Nephron (organoid): Measurements from ENCODE around the gene HLTF.

Experiments
- H3K27ac Mint-ChIP-seq, 3 experiments: 2 replicates each; pipeline ENCODE4 v1.8.0; 2020; ENCODE audit warnings: mixed read lengths in 3 of 3, mild to moderate bottlenecking in 2 of 3, moderate library complexity in 1 of 3
- H3K27me3 Mint-ChIP-seq: 2 replicates; pipeline ENCODE4 v1.8.0; 2021; ENCODE audit warnings: low read depth, mild to moderate bottlenecking, moderate library complexity, mixed read lengths
- H3K36me3 Mint-ChIP-seq: 2 replicates; pipeline ENCODE4 v1.8.0; 2020; ENCODE audit warnings: low read depth, mixed read lengths
- H3K4me1 Mint-ChIP-seq: 2 replicates; pipeline ENCODE4 v1.8.0; 2020; ENCODE audit warnings: mixed read lengths
- H3K4me3 Mint-ChIP-seq, 3 experiments: 2 replicates each; pipeline ENCODE4 v1.8.0; 2020; ENCODE audit warnings: mild to moderate bottlenecking in 3 of 3, mixed read lengths in 3 of 3, moderate library complexity in 2 of 3
- H3K9me3 Mint-ChIP-seq: 2 replicates; pipeline ENCODE4 v1.8.0; 2020; ENCODE audit warnings: mixed read lengths
- TF ChIP-seq, protein P1 (sequence below), 3 experiments: fragments of 200-600 bp; sonication (generic); IDR thresholded peaks; one replicate each; pipeline ENCODE4 v1.5.0; 2021; ENCODE audit warnings: antibody characterized with exemption in 3 of 3; ENCODE audit not compliant: unreplicated experiment in 3 of 3

The HLTF gene

DNA sequence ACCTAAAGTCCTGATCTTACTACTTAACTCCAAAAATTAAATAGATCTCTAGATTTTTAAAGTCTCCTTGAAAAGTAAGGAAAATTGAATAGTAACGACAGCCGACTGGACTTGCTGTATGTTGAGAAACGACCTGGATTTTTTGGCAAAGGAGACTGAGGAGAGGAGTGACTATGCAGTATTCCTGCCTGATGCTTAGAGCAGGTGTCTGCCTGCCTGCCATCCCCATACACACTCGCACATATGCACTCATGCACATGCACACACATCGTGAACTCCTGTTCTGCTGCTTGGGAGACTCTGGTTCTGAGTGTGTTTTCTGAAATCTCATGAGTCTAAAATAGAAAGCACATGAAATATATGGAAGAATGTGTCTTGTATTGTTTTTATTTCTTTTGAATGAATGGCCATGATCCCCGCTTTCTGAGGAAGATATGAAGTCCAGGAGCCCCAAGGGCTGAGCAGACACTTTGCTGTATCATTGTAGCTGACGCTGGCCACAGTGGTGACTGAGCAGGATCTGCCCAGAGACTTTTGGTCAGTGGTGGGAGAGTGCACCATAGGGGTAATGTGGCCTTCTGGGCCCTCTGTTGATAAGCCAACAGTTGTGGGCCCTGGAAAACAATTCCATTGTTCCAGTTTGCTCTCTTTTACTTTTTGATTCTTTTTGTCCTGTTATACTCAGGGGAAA lies 78.6 kb downstream of the HLTF start:
- Mint-ChIP-seq H3K9me3 (no peaks in the 10 kb centered on the region), H3K27ac (no peak overlapping the region), H3K4me1 (peaks cover 16% of the 10 kb centered on the region), H3K36me3 (peaks cover 28% of the 10 kb centered on the region), H3K4me3 (no peak overlapping the region), H3K27me3 (no peaks in the 10 kb centered on the region)
- TF ChIP-seq, protein P1, sequence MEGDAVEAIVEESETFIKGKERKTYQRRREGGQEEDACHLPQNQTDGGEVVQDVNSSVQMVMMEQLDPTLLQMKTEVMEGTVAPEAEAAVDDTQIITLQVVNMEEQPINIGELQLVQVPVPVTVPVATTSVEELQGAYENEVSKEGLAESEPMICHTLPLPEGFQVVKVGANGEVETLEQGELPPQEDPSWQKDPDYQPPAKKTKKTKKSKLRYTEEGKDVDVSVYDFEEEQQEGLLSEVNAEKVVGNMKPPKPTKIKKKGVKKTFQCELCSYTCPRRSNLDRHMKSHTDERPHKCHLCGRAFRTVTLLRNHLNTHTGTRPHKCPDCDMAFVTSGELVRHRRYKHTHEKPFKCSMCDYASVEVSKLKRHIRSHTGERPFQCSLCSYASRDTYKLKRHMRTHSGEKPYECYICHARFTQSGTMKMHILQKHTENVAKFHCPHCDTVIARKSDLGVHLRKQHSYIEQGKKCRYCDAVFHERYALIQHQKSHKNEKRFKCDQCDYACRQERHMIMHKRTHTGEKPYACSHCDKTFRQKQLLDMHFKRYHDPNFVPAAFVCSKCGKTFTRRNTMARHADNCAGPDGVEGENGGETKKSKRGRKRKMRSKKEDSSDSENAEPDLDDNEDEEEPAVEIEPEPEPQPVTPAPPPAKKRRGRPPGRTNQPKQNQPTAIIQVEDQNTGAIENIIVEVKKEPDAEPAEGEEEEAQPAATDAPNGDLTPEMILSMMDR (IDR thresholded peaks at IDR 0.05; ENCODE audit: unreplicated experiment in 3 of 3), result no peak

DNA sequence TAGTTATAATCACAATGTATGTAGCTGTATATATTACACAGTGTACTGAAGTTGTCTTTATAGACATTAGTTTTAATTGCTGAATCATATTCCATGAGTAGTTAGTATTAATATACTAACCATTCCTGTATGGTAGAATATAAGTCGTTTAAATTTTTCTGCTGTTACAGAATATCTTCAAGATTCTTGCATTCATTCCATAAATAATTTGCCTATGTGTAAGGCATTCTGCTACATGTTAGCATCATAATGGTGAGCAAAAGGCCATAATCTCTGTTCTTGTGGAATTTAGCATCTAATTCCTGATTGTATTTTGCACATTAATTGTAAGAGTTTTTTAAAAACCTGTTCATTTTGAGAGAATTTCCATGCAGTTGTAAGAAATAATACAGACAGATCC lies 80.9 kb downstream of the HLTF start:
- no peaks in the 10 kb centered on the region for H3K27me3 Mint-ChIP-seq
- no peak overlapping the region for H3K27ac Mint-ChIP-seq
- peaks cover 18% of the 10 kb centered on the region for H3K36me3 Mint-ChIP-seq
- no peak overlapping the region for H3K4me3 Mint-ChIP-seq
- peaks cover 14% of the 10 kb centered on the region for H3K4me1 Mint-ChIP-seq
- TF ChIP-seq, protein P1 (IDR thresholded peaks at IDR 0.05; ENCODE audit: unreplicated experiment in 3 of 3), result no peak
- no peaks in the 10 kb centered on the region for H3K9me3 Mint-ChIP-seq

GRCh38 chr3:149004622-149005021 lies 81.7 kb downstream of the HLTF start:
- Mint-ChIP-seq H3K9me3 (no peaks in the 10 kb centered on the region), H3K27ac (no peak overlapping the region), H3K27me3 (no peaks in the 10 kb centered on the region), H3K36me3 (peaks cover 13% of the 10 kb centered on the region), H3K4me3 (no peak overlapping the region), H3K4me1 (peaks cover 15% of the 10 kb centered on the region)
- TF ChIP-seq, protein P1 (IDR thresholded peaks at IDR 0.05; ENCODE audit: unreplicated experiment in 3 of 3), result no peak

DNA sequence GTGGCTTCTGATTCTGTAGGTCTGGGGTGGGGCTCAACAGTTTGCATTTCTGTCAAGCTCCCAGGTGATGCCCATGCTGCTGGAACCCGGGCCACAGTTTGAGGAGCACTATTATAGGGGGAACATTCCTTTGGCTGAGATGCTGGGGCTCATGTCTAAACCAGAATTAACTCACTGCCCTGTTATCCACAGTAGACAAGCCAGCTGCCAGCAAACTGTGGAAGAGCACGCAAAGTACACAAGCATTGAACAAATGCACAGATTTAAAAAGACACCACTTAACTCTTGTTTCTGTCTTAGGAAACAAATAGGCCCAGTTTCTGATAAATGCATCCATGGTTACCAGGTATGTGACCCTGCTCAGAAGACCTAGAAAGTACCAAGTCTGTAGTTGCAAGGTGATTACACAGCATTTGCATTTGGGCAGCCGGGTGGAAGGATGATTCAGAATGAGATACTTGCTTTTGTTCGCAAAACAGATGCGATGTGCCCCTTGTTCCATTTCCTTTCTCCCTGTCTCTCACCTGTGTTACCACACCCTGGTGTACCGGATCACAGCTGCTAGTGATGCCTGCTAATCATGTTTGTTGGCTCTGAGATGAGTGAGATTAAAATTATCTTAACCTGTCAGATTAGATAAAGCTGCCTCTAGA lies 82.6 kb downstream of the HLTF start:
- H3K27me3 Mint-ChIP-seq, result no peaks in the 10 kb centered on the region
- no peak overlapping the region for H3K27ac Mint-ChIP-seq
- peaks cover 10% of the 10 kb centered on the region for H3K36me3 Mint-ChIP-seq
- TF ChIP-seq, protein P1 (IDR thresholded peaks at IDR 0.05; ENCODE audit: unreplicated experiment in 3 of 3), result no peak
- no peaks in the 10 kb centered on the region for H3K9me3 Mint-ChIP-seq
- H3K4me1 Mint-ChIP-seq, result peaks cover 16% of the 10 kb centered on the region
- no peak overlapping the region for H3K4me3 Mint-ChIP-seq

DNA sequence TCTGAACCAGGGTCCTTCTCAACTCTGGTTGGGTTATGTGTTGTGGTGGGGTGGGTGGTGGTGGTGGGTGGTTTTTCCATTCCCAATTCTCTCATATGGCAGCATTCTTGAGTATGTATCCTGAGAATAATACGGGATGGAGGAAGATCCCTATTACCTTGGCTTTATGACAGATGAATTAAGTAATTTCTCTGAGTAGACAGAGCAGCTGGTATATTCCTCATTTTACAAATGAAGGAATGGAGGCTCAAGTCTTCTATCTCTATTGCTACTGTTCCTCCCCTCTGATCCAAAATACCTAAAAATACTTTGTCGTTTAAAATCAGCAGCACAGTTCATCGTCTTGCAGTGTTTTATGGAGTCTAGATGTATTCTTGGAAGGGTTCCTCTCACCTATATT lies 84.6 kb downstream of the HLTF start:
- Mint-ChIP-seq H3K36me3 (peaks cover 5% of the 10 kb centered on the region), H3K27ac (no peak overlapping the region), H3K9me3 (no peaks in the 10 kb centered on the region), H3K4me3 (no peak overlapping the region), H3K4me1 (peaks cover 25% of the 10 kb centered on the region), H3K27me3 (no peaks in the 10 kb centered on the region)
- TF ChIP-seq, protein P1 (IDR thresholded peaks at IDR 0.05; ENCODE audit: unreplicated experiment in 3 of 3), result no peak
